ENCODE data around the gene FAM50A. TPM values are rescaled to one million over a fixed set of nuclear protein-coding genes. Genes with fewer than 3 reads are reported as not detected.

Gene FAM50A
- polyA plus RNA-seq, 1 experiment, result 69.0 TPM

DNA sequence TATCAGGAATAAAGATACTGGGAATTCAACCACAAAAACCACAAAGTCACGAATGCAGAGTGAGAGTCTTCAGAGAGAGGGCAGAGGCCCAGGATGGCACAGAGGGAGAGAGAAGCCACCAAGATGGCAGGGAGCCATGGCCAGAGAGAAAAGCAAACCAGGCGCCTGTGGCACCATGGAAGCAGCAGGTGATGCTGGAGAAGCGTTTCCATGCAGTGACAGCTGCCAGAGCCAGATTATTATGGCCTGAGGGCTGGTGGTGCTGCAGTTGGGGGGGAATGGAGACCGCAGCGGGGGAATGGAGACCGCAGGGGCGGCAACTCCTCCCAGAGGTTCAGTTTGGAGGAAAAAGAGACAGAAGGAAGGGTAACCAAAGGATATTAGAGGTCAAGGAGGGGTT lies 26.8 kb upstream of the FAM50A start:
- CTCF ChIA-PET, result no interaction called here
- no peak for DNase-seq (ENCODE audit: low read depth, low spot score)

DNA sequence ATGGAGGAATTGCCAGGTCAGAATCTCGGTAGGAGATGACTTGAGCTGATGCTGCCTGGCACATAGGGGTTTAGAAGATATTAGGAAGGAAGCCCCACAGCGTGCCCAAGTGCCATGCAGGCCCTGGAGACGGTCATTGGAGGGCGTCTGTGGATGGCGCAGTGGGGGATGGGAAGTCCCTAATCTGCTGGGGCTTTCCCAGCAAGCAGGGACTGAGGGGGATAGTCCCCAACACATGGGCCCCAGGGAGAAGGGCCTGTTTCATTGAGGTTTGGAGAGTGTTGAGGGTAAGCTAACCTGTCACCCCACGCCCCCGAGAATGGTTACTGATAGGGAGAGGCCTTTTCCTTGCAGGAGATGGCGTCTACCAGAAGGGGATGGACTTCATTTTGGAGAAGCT lies 24.8 kb upstream of the FAM50A start:
- Histone ChIP-seq H3K27ac (ENCODE audit: low read depth, low read length) (no peak overlapping the region), H3K27me3 (ENCODE audit: control insufficient read depth, insufficient read depth, low read length) (no peaks in the 10 kb centered on the region), H3K4me3 (ENCODE audit: low read depth, low read length) (no peak overlapping the region), H3K9me3 (ENCODE audit: control insufficient read depth, insufficient read depth, low read length) (no peaks in the 10 kb centered on the region)
- CTCF ChIA-PET, result no interaction called here
- DNase-seq (ENCODE audit: low read depth, low spot score), result no peak
- POLR2A ChIA-PET, result no interaction called here
- TF ChIP-seq, protein P1, sequence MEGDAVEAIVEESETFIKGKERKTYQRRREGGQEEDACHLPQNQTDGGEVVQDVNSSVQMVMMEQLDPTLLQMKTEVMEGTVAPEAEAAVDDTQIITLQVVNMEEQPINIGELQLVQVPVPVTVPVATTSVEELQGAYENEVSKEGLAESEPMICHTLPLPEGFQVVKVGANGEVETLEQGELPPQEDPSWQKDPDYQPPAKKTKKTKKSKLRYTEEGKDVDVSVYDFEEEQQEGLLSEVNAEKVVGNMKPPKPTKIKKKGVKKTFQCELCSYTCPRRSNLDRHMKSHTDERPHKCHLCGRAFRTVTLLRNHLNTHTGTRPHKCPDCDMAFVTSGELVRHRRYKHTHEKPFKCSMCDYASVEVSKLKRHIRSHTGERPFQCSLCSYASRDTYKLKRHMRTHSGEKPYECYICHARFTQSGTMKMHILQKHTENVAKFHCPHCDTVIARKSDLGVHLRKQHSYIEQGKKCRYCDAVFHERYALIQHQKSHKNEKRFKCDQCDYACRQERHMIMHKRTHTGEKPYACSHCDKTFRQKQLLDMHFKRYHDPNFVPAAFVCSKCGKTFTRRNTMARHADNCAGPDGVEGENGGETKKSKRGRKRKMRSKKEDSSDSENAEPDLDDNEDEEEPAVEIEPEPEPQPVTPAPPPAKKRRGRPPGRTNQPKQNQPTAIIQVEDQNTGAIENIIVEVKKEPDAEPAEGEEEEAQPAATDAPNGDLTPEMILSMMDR (IDR thresholded peaks at IDR 0.05; ENCODE audit: low read depth, low read length), result no peak

More for the DNA sequence above, 26.8 kb upstream of the FAM50A start:
- POLR2A ChIA-PET, result interaction anchor here (0.6 to 0.7 kb wide), 3 partner anchors 19 to 61 kb away, joined by 3 to 5 read pairs (median 5); no protein-coding TSS in a partner anchor
- no peak overlapping the region for H3K4me3 ChIP-seq (ENCODE audit: low read depth, low read length)
- no peak overlapping the region for H3K27ac ChIP-seq (ENCODE audit: low read depth, low read length)
- TF ChIP-seq, protein P1 (IDR thresholded peaks at IDR 0.05; ENCODE audit: low read depth, low read length), result no peak
- no peaks in the 10 kb centered on the region for H3K9me3 ChIP-seq (ENCODE audit: control insufficient read depth, insufficient read depth, low read length)
- H3K27me3 ChIP-seq (ENCODE audit: control insufficient read depth, insufficient read depth, low read length), result no peaks in the 10 kb centered on the region

DNA sequence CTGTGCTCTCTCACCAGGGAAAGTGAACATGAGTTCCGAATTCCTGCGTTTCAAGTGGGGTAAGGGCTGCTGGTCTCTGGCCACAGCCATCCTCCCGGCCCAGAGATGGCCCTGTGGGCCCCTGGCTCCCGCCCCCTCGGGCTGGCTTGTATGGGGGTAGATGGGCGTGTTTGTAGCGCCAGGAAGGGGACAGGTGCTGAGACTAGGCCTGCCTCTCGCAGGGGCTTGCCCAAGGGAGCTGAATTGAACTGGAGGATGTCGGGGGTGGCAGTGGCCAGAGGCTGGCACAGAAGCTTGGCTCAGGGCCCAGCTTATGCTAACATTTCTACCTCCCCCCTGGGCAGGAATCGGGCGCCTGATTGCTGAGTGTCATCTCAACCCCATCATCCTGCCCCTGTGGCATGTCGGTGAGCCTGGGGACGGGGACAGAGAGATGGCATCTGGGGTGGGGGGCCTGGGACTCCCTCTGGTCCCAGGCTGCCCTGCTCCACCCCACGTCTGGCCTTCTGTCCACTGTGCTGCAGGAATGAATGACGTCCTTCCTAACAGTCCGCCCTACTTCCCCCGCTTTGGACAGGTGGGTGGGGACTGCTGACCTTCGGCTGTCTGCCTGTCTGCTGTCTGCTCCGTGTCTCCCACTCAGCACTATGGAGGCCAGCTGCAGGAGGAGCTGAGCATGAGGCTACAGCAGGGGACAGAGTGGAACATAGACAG lies 24.1 kb upstream of the FAM50A start:
- Histone ChIP-seq H3K4me3 (ENCODE audit: low read depth, low read length) (no peak overlapping the region), H3K27ac (ENCODE audit: low read depth, low read length) (no peak overlapping the region), H3K27me3 (ENCODE audit: control insufficient read depth, insufficient read depth, low read length) (no peaks in the 10 kb centered on the region), H3K9me3 (ENCODE audit: control insufficient read depth, insufficient read depth, low read length) (no peaks in the 10 kb centered on the region)
- CTCF ChIA-PET, result no interaction called here
- POLR2A ChIA-PET, result no interaction called here
- TF ChIP-seq, protein P1 (IDR thresholded peaks at IDR 0.05; ENCODE audit: low read depth, low read length), result no peak
- no peak for DNase-seq (ENCODE audit: low read depth, low spot score)

DNA sequence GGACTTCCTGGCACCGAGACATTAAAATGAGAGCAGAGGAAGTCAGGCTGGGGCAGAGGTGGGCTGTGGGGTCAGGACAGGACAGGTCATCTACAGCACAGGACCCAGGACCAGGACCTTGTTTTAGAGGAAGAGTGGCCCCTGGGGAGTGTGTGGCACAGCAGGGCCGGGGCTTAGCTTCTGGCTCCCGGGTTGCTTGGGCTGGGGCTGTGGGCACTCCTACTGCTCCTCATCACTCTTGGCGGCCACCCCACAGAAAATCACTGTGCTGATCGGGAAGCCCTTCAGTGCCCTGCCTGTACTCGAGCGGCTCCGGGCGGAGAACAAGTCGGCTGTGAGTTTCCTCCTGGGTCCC lies 23.6 kb upstream of the FAM50A start:
- no peaks in the 10 kb centered on the region for H3K9me3 ChIP-seq (ENCODE audit: control insufficient read depth, insufficient read depth, low read length)
- H3K27ac ChIP-seq (ENCODE audit: low read depth, low read length), result no peak overlapping the region
- H3K4me3 ChIP-seq (ENCODE audit: low read depth, low read length), result no peak overlapping the region
- H3K27me3 ChIP-seq (ENCODE audit: control insufficient read depth, insufficient read depth, low read length), result no peaks in the 10 kb centered on the region
- TF ChIP-seq, protein P1 (IDR thresholded peaks at IDR 0.05; ENCODE audit: low read depth, low read length), result no peak
- ChIA-PET CTCF (no interaction called here), POLR2A (no interaction called here)
- DNase-seq (ENCODE audit: low read depth, low spot score), result no peak

DNA sequence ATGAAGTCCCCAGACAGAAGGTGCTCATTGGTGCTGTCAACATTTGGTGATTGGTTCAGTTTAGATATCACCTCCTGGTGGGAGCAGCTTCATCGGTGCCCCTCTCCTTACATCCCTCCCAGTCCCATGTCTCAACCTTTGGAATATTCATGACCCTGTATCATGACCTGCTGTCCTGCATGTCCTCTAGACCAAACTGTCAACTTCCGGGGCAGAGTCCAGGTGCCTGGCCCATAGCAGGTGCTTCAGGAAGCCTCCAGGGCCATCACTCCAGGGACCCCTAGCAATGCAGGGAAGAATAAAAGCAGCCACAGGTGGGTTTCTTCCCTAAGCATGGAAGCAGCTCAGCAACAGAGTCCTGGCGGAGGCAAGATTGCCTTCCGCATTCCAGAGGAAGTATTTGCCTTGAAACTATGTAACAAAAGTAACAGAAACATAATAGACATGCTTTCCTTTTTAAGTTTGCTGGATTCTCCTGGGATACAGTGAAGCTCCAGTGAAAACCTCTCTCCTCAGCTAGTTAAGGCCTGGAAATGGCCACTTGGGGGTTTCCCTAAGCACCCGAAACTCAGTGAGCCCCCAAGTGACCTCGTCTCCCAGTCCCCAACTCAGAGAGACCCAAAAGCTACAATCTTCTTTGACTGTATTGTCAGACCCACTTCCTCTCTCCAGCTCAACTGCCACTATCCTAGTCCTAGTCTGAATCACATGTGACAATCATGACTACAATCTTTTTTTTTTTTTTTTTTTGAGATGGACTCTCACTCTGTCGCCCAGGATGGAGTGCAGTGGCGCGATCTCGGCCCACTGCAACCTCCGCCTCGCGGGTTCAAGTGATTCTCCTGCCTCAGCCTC lies 16.8 kb upstream of the FAM50A start:
- TF ChIP-seq, protein P1 (IDR thresholded peaks at IDR 0.05; ENCODE audit: low read depth, low read length), result no peak
- no peak for DNase-seq (ENCODE audit: low read depth, low spot score)
- ChIA-PET POLR2A (interaction anchor here (1.5 kb wide), 1 partner anchor 32 kb away, joined by 3 read pairs; no protein-coding TSS in a partner anchor), CTCF (no interaction called here)
- Histone ChIP-seq H3K27ac (ENCODE audit: low read depth, low read length) (no peak overlapping the region), H3K27me3 (ENCODE audit: control insufficient read depth, insufficient read depth, low read length) (no peaks in the 10 kb centered on the region), H3K9me3 (ENCODE audit: control insufficient read depth, insufficient read depth, low read length) (no peaks in the 10 kb centered on the region), H3K4me3 (ENCODE audit: low read depth, low read length) (no peak overlapping the region)

Data from AG04450 (cell line).